GM18526 (cell line): ENCODE data around the gene MRPL36.

ENCODE experiments used
- POLR2A ChIP-seq: IDR thresholded peaks from 3 replicates; pipeline ENCODE4 v1.6.1; 2011; ENCODE audit not compliant: insufficient read length; ENCODE audit errors: extremely low read depth

MRPL36 gene

GRCh38 chr5:1823381-1824034 lies 23.9 kb upstream of the MRPL36 start:
- no peak for TF ChIP-seq POLR2A

GRCh38 chr5:1821862-1822261 lies 22.2 kb upstream of the MRPL36 start:
- TF ChIP-seq POLR2A: no peak

DNA sequence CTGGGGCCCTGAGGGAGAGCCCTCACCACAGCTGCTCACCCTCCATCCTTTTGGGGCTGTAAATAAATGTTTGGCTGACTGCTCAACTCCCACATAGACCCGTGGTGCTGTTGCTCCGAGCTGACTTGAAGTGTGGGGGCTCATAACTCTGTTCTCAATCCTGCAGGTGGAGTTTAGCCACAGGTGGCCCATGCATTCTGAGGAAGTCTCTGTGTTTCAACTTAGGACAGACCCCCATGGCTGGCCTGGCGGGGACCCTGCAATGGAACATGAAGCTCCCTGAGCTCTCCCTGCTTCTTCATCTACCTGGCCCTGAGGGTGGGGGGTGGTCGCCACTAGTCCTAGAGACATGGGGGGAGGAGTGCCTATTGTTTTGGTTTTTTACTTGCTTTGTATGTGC lies 21.3 kb upstream of the MRPL36 start:
- TF ChIP-seq POLR2A: no peak

DNA sequence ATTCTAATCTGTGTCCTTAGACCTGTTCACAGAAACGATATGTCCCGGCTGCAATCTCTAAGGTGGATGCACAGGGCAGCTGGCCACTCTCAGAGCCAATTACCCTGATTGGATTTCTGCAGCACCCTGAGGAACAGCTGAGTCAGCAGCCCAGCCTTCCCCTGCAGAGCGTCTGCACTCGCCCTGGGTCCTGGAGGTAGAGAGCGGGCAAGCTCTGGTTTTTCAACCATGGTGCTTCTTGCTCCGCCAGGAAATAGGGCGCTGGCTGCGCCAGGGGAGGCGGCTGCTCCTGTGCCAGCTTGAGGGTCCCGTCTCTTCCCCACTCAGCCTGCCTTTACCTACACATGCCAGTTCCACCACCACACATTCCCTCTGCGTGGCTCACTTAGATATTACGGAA lies 20.7 kb upstream of the MRPL36 start:
- TF ChIP-seq POLR2A: no peak

- TF ChIP-seq POLR2A: no peak
These were observed 19.8 kb upstream of the MRPL36 start for GRCh38 chr5:1819458-1819857.

- no peak for TF ChIP-seq POLR2A
These were observed 19.1 kb upstream of the MRPL36 start for GRCh38 chr5:1818784-1819183.

GRCh38 chr5:1817261-1818043 lies 17.8 kb upstream of the MRPL36 start:
- no peak for TF ChIP-seq POLR2A

DNA sequence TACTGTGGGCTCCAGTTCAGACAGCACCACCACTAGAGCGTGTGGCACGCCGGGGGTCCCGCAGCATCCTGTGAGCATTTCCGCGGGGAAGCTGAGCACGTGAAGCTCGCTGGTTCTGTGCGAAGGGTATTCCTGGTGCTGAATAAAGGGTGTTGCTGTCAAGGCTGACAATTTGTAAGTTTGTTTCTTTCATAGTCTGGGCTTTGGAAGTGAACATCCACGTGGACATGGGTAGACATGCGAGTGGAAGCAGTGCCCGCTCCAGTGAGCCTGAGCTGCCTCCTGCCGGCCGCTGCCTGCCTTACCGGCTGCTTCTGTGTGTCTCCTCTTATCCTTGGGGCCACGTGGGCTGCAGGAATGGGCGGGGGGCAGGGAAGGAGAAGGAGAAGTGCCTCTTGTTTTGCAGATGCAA lies 16.2 kb upstream of the MRPL36 start:
- no peak for TF ChIP-seq POLR2A

DNA sequence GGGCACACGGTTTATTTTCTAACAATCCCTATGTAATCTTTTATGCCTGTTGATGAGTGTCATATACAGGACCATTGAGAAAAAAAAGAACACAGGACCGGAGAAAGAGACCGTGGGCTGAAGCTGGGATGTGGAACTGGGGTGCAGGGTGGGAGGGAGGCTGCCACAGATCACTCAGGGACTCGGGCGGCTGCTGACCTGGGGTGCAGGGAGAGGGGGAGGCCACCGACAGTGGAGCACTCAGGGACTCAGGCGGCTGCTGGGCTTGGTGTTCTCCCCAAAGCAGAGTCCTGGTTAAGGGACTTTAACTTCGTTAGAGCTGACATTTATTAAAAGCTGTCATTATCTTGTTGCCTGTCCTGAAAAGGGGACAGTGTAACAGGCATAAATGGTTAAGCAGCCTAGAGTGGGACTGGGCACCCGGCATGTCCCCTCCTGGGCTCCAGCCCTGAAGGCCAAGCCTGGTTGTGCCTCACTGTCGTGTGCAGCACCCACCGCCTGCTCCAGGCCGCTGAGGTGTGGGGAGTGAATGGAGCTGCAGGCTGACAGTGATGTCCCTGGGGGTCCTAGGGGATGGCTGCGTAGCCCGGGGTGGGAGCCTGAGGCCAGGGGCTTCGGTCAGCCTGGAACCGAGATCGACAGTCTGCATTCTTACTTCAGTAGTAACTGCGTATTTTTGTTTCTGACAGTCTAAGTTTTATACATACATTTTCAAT lies 15.6 kb upstream of the MRPL36 start:
- no peak for TF ChIP-seq POLR2A

GRCh38 chr5:1814183-1815020 lies 14.8 kb upstream of the MRPL36 start:
- no peak for TF ChIP-seq POLR2A

GRCh38 chr5:1810581-1811101 lies 11.0 kb upstream of the MRPL36 start:
- no peak for TF ChIP-seq POLR2A

GRCh38 chr5:1809416-1810035 lies 9.9 kb upstream of the MRPL36 start:
- no peak for TF ChIP-seq POLR2A

GRCh38 chr5:1808439-1808838 lies 8.8 kb upstream of the MRPL36 start:
- TF ChIP-seq POLR2A: no peak

GRCh38 chr5:1807451-1808185 lies 8.0 kb upstream of the MRPL36 start:
- TF ChIP-seq POLR2A: no peak
